ENCODE measurements around the gene MICALL2.

The MICALL2 gene

DNA sequence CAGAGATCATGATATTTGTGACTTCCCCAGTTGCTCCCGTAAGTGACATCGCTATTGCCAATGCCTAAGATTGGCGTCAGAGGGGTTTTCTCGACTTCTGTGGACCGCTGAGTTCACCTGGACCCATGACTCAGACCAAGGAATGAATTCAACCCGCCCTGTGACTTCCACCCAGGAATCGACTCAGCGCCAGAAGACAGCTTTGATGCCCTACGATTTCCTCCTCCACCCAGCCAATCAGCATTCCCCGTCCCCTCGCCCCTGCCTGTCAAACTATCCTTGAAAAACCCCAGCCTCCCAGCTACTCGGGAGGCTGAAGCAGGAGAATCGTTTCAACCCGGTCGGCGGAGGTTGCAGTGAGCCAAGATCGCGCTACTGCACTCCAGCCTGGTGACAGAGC, 58.3 kb downstream of the MICALL2 start:
- TF ChIP-seq, protein P1, sequence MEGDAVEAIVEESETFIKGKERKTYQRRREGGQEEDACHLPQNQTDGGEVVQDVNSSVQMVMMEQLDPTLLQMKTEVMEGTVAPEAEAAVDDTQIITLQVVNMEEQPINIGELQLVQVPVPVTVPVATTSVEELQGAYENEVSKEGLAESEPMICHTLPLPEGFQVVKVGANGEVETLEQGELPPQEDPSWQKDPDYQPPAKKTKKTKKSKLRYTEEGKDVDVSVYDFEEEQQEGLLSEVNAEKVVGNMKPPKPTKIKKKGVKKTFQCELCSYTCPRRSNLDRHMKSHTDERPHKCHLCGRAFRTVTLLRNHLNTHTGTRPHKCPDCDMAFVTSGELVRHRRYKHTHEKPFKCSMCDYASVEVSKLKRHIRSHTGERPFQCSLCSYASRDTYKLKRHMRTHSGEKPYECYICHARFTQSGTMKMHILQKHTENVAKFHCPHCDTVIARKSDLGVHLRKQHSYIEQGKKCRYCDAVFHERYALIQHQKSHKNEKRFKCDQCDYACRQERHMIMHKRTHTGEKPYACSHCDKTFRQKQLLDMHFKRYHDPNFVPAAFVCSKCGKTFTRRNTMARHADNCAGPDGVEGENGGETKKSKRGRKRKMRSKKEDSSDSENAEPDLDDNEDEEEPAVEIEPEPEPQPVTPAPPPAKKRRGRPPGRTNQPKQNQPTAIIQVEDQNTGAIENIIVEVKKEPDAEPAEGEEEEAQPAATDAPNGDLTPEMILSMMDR (conservative IDR thresholded peaks at IDR 0.05; ENCODE audit: low read depth, low read length) = no peak
- H3K4me3 ChIP-seq (ENCODE audit: low read length) = no peak overlapping the region
- DNase-seq (ENCODE audit: low read depth) = no peak

DNA sequence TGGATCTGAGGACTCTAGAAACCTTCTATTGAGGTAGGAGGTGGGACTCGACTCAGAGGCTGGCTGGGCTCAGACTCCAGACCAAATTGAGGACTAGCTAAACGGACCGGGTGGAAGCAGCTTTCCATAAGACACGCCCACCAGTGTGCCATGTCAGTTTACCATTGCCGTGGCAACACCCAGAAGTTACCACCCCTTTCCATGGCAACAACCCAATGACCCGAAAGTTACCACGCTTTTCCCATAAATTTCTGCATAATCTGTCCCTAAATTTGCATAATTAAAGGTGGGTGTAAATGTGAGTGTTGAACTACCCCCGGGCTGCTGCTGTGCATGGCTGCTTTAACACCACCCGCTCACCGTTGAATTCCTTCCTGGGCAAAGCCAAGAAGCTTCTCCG, 58.9 kb downstream of the MICALL2 start:
- TF ChIP-seq, protein P1 (conservative IDR thresholded peaks at IDR 0.05; ENCODE audit: low read depth, low read length) = no peak
- H3K4me3 ChIP-seq (ENCODE audit: low read length) = no peak overlapping the region
- DNase-seq (ENCODE audit: low read depth) = no peak

DNA sequence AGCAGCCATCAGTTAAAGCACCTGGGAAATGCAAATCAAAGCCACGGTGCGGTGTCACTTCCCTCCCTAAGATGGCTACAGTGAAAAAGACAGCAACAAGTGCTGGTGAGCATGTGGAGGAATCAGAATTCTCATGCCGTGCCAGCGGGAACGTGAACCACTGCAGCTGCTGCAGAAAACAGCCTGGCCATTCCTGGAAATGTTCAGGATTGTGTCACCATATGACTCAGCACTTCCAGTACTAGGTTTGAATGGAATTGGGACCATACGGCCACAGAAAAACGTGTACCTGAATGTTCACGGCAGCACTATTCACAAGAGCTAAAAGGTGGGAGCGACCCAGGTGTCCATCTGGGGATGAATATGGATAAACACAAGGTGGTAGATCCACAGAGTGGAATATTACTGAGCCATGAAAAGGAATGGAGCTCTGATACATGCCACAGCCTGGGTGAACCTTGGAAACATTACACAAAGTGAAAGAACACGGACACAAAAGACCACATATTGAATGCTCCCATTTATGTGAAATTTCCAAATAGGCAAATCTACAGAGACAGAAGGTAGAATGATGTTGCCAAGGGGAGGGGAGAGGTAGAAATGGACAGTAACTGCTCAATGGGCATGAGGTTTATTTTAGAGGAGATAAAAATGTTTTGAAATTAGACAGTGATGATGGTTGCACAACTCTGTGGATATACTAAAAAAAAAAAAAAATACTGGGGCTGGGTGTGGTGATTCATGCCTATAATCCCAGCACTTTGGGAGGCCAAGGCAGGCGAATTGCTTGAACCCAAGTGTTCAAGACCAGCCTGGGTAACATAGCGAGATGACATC, 61.6 kb downstream of the MICALL2 start:
- DNase-seq (ENCODE audit: low read depth) = no peak
- TF ChIP-seq, protein P1 (conservative IDR thresholded peaks at IDR 0.05; ENCODE audit: low read depth, low read length) = no peak
- H3K4me3 ChIP-seq (ENCODE audit: low read length) = no peak overlapping the region

DNA sequence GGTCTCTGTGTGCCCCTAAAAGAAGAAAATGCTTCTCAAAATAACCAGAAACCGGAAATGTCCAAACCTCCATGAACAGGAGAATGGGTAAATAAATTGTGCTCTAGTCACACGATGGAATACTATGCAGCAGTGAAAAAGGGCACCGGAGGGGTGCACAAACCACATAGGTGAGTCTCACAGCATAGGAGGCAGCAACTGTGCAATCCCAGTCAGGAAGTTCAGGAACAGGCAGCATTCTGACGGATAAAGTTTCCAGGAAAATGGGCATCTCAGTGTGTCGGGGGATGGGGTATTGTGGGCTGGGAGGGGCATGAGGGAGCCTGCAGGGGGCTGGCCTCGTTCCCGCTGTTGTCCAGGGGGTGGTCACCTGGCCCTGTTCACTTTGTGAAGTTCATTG, 63.1 kb downstream of the MICALL2 start:
- H3K4me3 ChIP-seq (ENCODE audit: low read length) = no peak overlapping the region
- no peak for DNase-seq (ENCODE audit: low read depth)
- TF ChIP-seq, protein P1 (conservative IDR thresholded peaks at IDR 0.05; ENCODE audit: low read depth, low read length) = no peak

DNA sequence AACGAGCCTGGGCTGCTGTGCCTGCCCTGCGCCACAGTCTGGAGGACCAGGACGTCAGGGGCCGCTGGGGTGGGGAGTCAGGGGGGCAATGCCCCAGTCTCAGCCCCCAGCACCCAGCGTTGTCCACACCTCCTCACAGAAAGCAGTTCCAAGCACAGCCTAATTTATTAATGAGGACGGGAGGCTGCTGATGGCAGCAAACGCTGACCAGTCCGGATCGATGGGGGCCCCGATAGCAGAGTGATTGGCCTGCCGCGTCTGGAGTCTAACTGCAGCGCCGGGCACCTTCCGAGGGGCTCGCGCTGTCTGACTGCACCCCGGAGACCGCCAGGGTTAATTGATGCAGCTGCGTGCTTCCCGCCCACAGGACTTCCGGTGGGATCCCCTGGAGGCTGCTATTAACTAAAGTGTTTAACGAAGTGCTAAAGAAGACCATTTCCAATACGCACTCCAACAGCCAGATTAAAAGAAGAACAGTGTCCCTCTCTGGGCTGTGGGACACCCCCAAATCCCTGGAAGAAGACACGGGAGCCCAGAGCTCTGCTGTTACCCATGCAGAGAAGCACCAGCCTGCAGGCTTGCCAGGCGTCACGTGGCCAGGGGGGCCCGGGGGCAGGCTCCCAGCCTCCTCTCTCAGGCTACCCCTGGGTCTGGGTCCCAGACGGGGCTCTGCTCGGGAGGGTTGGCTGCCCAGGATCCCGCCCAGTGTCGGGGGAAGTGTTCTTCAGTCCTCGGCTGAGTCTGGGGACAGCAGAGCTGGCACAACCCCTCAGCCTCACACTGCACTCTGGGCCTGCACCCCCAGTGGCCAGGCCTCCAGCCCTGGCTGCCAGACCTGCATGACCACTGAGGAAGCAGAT, 63.8 kb downstream of the MICALL2 start:
- DNase-seq (ENCODE audit: low read depth) = no peak
- no peak overlapping the region for H3K4me3 ChIP-seq (ENCODE audit: low read length)
- TF ChIP-seq, protein P1 (conservative IDR thresholded peaks at IDR 0.05; ENCODE audit: low read depth, low read length) = no peak

DNA sequence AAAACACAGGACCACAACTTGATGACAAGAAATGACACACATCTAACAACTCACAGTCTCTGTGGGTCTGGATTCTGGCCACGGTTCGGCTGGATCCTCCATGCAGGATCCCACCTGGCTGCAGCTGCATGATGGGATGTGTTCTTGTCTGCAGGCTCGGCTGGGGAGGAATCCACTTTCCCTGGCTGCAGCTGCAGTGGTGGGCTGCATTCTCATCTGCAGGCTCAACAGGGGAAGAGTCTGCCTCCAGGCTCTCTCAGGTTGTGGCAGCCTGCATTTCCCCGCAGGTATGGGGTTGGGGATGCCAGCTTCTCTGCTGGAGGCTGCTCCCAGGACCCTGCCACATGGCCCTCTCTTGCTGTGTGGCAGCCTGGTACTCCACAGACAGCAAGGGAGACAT, 64.9 kb downstream of the MICALL2 start:
- DNase-seq (ENCODE audit: low read depth) = no peak
- H3K4me3 ChIP-seq (ENCODE audit: low read length) = no peak overlapping the region
- TF ChIP-seq, protein P1 (conservative IDR thresholded peaks at IDR 0.05; ENCODE audit: low read depth, low read length) = no peak
